Right lobe of liver (tissue), 6 donors: Measurements from ENCODE around the gene ZBTB8B. TPM values are rescaled to one million over a fixed set of nuclear protein-coding genes. Genes with fewer than 3 reads are reported as not detected.

ENCODE experiments used
- ATAC-seq, 4 donors: fragments of 200-7000 bp; cut with Tn5 transposase; one replicate each; pipeline ENCODE4 v1.9.1; 2020; ENCODE audit warnings: mild to moderate bottlenecking in 4 of 4, moderate library complexity in 4 of 4
- DNase-seq, 3 donors: peaks; one replicate each; pipeline ENCODE4 v3.0.0-alpha.2; 2020
- H3K27ac ChIP-seq, 3 donors: fragments of 200-600 bp; one replicate each; pipeline ENCODE4 v1.8.0; 2022
- H3K27me3 ChIP-seq, 2 donors: fragments of 200-600 bp; one replicate each; pipeline ENCODE4 v1.8.0; 2022
- H3K36me3 ChIP-seq, 4 donors: fragments of 200-600 bp; sonication (generic) in 1 of 4; one replicate each; pipeline versions ENCODE4 v1.5.1 to v1.8.0; 2017 to 2022; ENCODE audit warnings: control low read depth in 1 of 4
- H3K4me1 ChIP-seq, 4 donors: fragments of 200-600 bp; sonication (generic) in 1 of 4; one replicate each; pipeline versions ENCODE4 v1.5.1 to v1.8.0; 2017 to 2022; ENCODE audit warnings: control low read depth in 1 of 4
- H3K4me3 ChIP-seq, 3 donors: fragments of 200-600 bp; one replicate each; pipeline ENCODE4 v1.8.0; 2022
- H3K9me3 ChIP-seq, 4 donors: fragments of 200-600 bp; sonication (generic) in 1 of 4; one replicate each; pipeline versions ENCODE4 v1.5.1 to v1.8.0; 2017 to 2022; ENCODE audit warnings: control low read depth in 1 of 4
- CTCF ChIP-seq, 4 donors: fragments of 200-600 bp in 3 of 4; fragments of 450-650 bp in 1 of 4; IDR thresholded peaks; one replicate each; pipeline versions ENCODE4 v1.5.1 to v1.8.0; 2016 to 2022; ENCODE audit warnings: antibody characterized with exemption in 4 of 4, mild to moderate bottlenecking in 2 of 4
- POLR2A ChIP-seq: fragments of 450-650 bp; IDR thresholded peaks from one replicate; pipeline ENCODE4 v1.6.1; 2017; ENCODE audit warnings: antibody characterized with exemption, mild to moderate bottlenecking
- WGBS: methylation state at CpG from one replicate; pipeline ENCODE4 v1.1.6; 2018; ENCODE audit warnings: low coverage, low lambda C conversion rate; ENCODE audit not compliant: insufficient coverage; ENCODE audit errors: missing lambda C conversion rate; 5-methylcytosine and 5-hydroxymethylcytosine counted together
- intact Hi-C, 2 donors: fragments of 100-400 bp; cut with DNase I; formaldehyde crosslinking; loops; one replicate each; pipeline versions ENCODE4 v1.11.2 to v1.14.1; 2022
- total RNA-seq, 6 experiments: library from RNA; depleted of rRNA in 2 of 6; stranded (reverse); fragments of >200 nt in 2 of 6; fragmentation: NEBNext Ultra II Directional in 3 of 6; extraction: Animal tissue kit (Norgen Biotek cat#: 25700) in 3 of 6; gene quantifications; one replicate each; pipeline versions ENCODE4 v1.1.0 to v1.2.4, GENCODE V29; 2016 to 2023
- donor health status: DM: no; HTN: yes; CAD: no.
- donor health status: DM: no; HTN: no; CAD: no.
- donor health status: DM: no; HTN: no; CAD: no.
- donor health status: DM: no; HTN: yes; CAD: no.
- donor health status: DM: no; HTN: yes; CAD: no.

The ZBTB8B gene
- total RNA-seq, 6 experiments from 2014 or later, result not detected

- no peak for TF ChIP-seq POLR2A
- TF ChIP-seq CTCF (IDR thresholded peaks at IDR 0.05), result no peak
- intact Hi-C loops, result no loop called here
- Histone ChIP-seq H3K9me3 (no peaks in the 10 kb centered on the region), H3K27ac (no peak overlapping the region), H3K27me3 (no peaks in the 10 kb centered on the region), H3K36me3 (no peaks in the 10 kb centered on the region), H3K4me3 (no peak overlapping the region), H3K4me1 (no peaks in the 10 kb centered on the region)
- no peak for ATAC-seq
- 59% methylated on average over 7 of the region's 7 CpGs for WGBS
- no peak for DNase-seq
Measured at GRCh38 chr1:32494711-32495337, 30.0 kb downstream of the ZBTB8B start.

GRCh38 chr1:32496127-32496526, 31.3 kb downstream of the ZBTB8B start:
- Histone ChIP-seq H3K27ac (no peak overlapping the region), H3K9me3 (no peaks in the 10 kb centered on the region), H3K4me3 (no peak overlapping the region), H3K4me1 (no peaks in the 10 kb centered on the region), H3K36me3 (no peaks in the 10 kb centered on the region), H3K27me3 (no peaks in the 10 kb centered on the region)
- TF ChIP-seq CTCF (IDR thresholded peaks at IDR 0.05) (no peak), POLR2A (no peak)
- 61% methylated on average over 5 of the region's 5 CpGs for WGBS
- intact Hi-C loops, result no loop called here
- DNase-seq (no peak), ATAC-seq (peak in 1 of 4 donors; percentile 30)

- Histone ChIP-seq H3K36me3 (no peaks in the 10 kb centered on the region), H3K4me3 (no peak overlapping the region), H3K27ac (no peak overlapping the region), H3K9me3 (no peaks in the 10 kb centered on the region), H3K4me1 (no peaks in the 10 kb centered on the region), H3K27me3 (no peaks in the 10 kb centered on the region)
- intact Hi-C loops, result no loop called here
- 100% methylated on average over 1 of the region's 8 CpGs for WGBS
- TF ChIP-seq CTCF (IDR thresholded peaks at IDR 0.05) (no peak), POLR2A (no peak)
- no peak for DNase-seq
- ATAC-seq, result no peak
Measured at GRCh38 chr1:32498751-32499150, 33.9 kb downstream of the ZBTB8B start.

- intact Hi-C loops, result no loop called here
- Histone ChIP-seq H3K36me3 (no peaks in the 10 kb centered on the region), H3K27ac (peak overlapping the region; percentile 63 to 73 (median 71)), H3K27me3 (no peaks in the 10 kb centered on the region), H3K4me1 (no peaks in the 10 kb centered on the region), H3K9me3 (no peaks in the 10 kb centered on the region), H3K4me3 (peak overlapping the region; percentile 52 to 70 (median 69))
- 2% methylated on average over 30 of the region's 99 CpGs for WGBS
- peak; percentile 82 to 84 (median 84) for ATAC-seq
- peak; percentile 59 to 67 (median 65) for DNase-seq
- TF ChIP-seq CTCF (IDR thresholded peaks at IDR 0.05) (peak in 2 of 4 donors; percentile 20 to 28), POLR2A (peak; percentile 52)
Measured at GRCh38 chr1:32500387-32501209, 35.7 kb downstream of the ZBTB8B start.
